GM18520 (cell line): ENCODE results near the gene ELAC2.

Experiments used
- ATAC-seq: cut with Tn5 transposase; IDR thresholded peaks from one replicate; pipeline ENCODE4 v1.9.1; 2021; ENCODE audit not compliant: unreplicated experiment

Gene ELAC2

DNA sequence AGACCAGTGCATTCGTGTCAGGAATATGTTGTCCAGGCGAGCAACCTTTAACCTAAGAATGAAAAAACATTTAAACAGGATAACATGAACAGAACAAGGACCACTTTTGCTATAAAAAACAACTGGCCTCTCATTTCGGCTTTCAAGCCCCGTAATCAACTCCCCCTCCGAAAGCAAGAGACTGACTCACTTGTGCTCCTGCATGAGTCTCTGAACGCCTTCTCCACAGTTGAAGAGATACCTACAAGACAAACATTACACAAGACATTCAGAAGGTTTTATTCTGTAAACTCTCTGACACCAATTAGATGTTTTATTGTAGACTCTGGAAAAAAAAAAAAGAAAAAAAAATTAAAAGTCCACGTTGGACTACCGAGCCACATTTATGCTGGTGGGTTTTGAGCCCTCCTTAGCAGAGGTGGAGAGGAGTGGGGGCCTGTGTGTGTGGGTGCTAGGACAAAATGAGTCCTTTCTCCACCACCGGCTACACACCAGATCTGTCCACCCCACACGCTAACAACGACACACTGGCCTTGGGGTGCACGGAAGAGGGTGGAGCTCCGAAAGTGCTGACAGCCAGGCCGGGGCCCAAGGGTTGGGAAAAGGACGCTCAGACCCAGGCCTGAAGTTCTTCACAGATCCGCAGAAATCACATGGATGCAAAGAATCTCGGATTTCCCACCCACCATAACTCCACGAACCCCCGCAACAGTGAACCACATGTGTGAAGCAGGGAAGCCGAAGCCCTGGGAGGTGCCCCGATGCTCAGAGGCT is 759 bp downstream of the ELAC2 start:
- ATAC-seq: no peak

DNA sequence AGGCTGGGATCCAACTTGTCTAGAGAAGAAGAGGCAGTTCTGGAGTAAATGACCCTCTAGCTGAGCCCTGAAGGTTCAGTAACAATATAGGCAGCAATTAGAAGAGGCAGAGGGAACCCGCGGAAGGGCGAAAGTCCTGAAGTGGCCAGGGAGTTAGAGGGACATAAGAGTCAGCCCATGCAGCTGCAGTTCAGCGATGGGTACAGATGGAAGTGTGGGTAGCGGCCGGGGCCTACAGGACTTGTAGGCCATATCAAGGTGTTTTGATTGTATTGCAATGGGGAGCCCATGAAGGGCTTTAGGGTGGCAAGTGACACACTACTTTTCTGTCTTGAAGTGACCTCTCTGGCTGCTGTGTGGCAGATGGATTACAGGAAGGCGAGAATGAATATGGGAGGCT is 3.0 kb downstream of the ELAC2 start:
- ATAC-seq: no peak

GRCh38 chr17:13010959-13011358 is 6.9 kb downstream of the ELAC2 start:
- no peak for ATAC-seq

GRCh38 chr17:13008461-13008860 is 9.4 kb downstream of the ELAC2 start:
- ATAC-seq: no peak

GRCh38 chr17:13005530-13005929 is 12.3 kb downstream of the ELAC2 start:
- no peak for ATAC-seq

GRCh38 chr17:13004336-13004735 is 13.5 kb downstream of the ELAC2 start:
- ATAC-seq: no peak

- no peak for ATAC-seq
These were observed 13.9 kb downstream of the ELAC2 start for GRCh38 chr17:13003927-13004326.

DNA sequence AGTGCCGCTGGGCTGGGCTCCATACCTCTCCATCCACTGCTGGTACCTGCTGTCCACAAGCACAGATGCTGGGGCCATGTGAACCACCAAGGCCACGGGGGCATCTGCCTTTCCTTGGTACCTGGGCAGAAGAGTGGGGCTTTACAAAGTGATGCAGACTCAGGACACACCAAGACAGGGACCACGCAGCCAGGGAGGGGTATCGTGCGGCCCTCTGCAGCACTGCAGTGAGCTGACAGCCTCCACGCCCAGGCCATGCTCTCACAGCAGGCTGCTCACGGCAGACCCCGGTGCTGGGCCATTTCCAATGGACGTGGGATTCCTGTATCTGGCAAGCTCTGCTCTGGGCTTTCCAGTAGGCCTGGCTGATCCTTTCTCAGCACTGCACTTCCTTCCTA is 14.4 kb downstream of the ELAC2 start:
- no peak for ATAC-seq

GRCh38 chr17:13002761-13003453 is 14.9 kb downstream of the ELAC2 start:
- ATAC-seq: no peak

DNA sequence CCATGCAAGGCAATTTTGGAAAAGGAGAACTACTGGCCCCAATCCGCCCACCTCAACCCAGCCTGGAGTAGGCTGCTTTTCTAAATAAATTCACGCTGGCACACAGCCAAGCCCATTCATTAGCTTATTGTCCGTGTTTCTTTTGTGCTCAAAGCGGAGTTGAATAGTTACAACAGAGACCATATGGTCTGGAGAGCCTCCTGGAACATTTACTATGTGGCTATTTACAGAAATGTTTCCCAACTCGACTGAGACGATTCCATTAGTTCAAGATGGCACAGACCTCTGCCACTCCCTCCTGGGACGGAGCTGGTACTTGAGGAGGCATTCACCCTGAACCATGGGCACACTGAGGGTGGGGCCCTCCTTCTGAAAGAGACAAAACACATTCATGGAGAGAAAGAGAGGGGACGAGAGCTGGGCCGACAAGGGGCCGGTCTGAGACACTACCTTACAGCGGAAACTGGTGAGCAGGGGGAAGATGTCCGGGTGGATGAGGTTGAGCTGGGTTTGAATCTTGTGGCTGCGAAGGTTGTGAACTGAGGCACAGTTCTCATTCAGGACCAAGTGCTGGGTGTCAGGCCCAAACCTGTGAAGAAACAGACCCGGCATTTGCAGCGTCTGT is 15.7 kb downstream of the ELAC2 start:
- no peak for ATAC-seq

DNA sequence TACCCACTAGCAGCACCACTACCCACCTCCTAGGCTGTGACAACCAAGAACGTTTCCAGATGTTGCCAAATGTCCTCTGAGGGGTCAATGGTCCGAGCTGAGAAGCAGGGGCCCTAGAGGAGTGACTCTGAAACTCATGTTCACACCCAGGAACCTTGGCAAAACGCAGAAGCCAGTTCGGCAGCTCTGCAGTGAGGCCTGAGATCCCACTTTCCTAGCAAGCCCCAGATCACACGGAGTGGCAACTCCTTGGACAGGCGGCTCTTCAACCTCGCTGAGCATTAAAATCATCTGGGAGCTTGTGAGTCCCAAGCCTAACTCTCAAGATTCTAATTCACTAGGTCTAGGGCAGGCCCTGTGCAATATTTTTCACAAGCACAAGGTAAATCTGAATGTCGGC is 17.3 kb downstream of the ELAC2 start:
- ATAC-seq: no peak

DNA sequence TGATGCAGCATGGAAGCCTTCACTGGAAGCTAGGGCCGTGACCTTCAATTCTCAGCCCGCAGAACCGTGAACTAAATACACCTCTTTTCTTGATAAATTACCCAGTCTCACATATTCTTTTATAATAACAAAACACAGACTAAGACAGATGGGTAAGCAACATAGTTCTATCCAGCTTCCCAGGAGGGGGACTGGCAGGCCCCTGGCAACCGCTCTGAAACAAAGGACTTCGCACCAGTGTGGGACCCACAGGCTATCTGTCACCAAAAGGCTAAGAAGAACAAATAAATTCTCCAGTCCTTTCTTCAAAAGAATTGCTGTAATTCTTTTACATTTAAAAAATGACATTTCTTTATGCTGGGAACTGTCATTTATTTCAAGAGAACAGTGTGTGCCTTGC is 19.0 kb downstream of the ELAC2 start:
- no peak for ATAC-seq

DNA sequence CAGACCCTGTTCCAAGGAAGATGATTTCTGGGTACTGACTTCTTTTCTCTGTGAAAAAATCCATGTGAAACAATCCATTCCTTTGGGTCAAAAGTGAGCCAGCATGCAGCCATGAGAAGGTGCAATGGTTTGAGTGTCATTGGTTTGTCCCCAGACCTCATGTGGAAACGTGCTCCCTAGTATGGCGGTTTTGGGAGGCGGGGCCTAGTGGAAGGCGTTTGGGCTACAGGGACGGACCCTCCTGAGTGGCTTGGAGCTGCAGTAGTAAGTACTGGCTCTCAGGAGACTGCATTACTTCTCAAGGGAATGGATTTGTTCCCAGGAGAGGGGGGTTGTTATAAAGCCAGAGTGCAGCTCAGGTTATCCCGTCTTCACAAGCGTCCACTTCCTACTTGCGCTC is 19.4 kb downstream of the ELAC2 start:
- ATAC-seq: no peak

DNA sequence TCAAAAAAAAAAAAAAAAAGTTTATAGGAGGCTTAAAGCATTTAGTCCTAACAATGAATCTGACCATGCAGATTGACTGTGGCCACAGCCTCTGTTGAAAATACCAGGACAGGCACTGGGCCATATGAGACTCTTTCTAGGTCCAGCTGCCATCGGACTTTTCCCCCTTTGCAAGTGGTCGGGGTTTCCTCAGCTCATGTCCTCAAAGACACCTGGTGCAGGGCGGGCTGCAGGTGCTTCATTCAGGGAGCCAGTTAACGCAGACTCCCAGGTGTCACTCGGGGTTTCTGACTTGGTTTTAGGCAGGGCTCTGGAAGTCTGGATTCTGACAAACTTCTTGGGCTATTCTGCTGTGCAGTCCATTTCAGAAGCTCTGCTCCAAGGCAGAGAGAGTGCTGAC is 20.9 kb downstream of the ELAC2 start:
- ATAC-seq: no peak

DNA sequence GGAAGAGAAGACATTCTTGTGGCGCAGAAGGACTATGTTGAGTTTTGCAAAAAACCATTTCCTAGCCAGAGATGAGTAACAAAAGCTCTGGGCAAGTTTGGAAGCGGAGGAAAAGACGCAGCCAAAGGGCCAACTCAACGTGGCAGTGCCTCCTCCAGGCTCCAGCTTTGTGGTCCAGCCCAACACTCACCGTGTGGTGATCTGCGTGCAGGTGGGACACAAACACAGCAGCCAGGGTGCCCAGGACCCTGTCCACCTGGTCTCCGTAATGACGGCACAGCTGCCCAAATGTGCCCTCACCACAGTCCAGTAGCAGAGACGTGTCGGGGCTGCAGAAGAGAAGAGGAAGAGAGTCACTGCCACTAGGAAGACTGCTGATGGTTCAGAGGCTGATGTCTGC is 21.5 kb downstream of the ELAC2 start:
- no peak for ATAC-seq

DNA sequence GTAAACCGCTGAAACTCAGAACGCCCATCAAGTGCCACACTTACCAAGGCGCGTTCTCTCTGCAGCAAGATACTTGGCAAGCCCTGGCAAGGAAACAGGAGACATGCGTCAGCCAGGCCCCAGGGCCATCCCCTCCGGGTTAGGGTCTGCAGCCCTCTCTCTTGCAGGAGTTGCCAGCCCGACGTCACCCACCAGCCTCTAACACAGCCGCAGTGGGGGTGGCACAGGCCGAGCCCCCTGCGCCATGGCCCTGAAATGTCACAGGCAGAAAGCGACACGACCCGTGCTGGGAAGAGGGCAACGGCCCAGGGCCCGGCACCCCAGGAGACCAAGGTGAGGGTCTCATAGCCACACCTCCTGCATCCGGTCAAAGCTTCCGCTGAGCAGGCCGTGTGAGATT is 21.9 kb downstream of the ELAC2 start:
- ATAC-seq: no peak

GRCh38 chr17:12995106-12995895 is 22.5 kb downstream of the ELAC2 start:
- no peak for ATAC-seq

DNA sequence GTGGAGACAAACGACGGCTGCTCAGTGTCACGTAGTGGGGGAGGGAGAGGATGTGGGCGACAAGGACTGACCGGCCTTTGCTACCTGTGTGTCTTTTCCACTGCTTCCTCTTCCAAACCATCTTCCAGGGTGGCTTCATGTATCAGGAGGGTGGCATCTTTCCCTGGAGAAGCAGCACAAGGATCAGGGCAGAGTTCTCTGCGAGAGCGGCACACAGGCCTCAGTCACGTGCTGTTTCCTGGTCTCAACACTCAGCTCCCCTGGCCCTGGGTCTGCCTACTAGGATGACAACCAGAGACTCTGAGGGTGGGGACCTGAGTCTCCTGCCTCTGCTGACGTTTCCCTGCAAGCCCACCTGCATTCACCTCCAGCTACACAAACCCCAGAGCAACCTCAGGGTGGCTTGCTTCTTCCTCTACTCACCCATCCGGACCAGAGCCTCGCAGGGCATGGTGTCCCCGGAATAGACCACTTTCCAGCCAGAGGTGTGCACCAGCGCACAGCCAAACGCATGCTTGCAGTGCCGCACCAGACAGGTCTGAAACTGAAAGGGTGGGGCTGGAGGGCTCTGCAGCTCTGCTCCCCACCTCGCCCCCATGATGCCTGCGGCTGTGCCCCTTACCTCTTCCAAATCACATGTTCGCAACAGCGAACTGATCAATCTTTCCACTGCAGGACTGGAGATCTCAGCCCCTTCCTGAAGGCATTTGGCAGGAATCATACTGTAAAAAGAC is 23.3 kb downstream of the ELAC2 start:
- no peak for ATAC-seq

GRCh38 chr17:12993631-12994030 is 24.2 kb downstream of the ELAC2 start:
- no peak for ATAC-seq

DNA sequence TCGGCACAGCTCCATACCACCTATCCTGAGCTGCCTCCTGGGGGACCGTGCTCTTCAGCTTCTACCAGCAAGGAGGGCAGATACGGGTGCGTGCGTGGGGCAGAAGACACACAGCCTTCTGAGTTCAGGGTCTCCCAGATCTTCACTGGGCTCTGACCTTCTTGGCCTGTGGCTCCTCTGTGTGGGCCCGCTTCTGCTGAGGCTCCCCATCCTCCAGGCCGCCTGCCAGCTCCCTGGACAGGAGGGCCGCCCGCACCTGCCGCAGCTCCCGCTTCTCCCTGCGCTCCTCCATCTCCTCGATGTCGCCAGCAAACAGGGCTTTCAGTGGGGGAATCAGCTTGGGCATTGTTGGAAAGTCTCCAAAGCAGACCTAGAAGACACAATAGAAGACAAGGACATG is 25.2 kb downstream of the ELAC2 start:
- ATAC-seq: no peak

GRCh38 chr17:12990926-12991325 is 26.9 kb downstream of the ELAC2 start:
- no peak for ATAC-seq
